ENCODE measurements around the gene NUP93. TPM values are rescaled to one million over a fixed set of nuclear protein-coding genes. Genes with fewer than 3 reads are reported as not detected.

NUP93 gene
- polyA plus RNA-seq, 1 experiment = 61.2 TPM

DNA sequence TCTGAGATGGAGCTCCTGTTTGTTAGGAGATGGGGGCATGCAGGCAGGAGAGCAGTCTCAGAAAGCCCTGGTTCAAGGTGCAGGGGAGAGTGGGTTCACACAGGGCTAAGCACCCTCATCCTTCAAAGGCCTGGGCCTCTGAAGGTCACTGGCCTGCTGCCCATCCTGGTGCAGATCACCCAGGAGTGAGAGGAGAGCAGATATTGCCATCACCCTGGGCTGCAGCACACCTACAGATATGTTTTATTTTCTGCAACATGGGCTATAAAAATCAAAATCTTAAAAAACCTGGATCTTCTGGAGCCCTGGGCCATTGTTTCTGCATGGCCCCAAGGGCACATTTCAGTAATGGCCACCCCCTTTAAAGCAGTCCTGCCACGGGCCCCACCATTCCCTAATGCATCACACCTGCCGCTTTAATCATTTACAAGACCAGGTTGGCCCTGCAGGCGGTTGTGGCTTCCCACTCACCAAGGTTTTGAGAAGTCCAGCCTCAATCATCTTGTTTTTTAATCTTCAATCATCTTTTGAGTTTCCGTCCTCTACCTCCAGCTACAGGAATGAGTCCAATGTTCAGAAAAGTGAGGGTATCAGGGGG, 20.4 kb upstream of the NUP93 start:
- no peak for DNase-seq (ENCODE audit: low read depth)

DNA sequence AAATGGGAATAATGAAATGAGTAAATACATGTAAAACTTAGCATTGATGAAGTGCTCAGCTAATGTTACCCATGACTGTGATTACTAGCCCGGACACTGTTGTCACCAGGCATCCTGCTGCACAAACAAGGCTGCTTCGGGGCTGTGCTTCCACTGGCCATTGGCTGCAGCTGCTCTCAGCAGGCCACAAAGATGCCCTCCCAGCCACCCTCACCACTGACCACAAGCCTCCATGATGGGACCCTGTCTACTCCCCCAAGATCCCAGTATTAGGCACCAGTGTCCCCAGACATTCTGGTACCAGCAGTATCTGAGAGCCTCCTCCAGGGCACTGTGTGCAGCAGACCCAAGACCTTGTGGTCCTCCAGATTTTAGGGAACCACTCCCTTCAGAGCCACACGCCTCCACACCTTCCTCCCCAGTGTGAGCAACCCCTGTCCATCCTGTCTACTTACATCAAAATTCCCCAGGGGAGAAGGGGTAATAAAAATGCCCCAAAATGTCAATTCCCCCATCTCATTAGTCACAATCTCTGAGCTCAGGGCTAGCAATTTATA, 19.7 kb upstream of the NUP93 start:
- TF ChIP-seq, protein P1, sequence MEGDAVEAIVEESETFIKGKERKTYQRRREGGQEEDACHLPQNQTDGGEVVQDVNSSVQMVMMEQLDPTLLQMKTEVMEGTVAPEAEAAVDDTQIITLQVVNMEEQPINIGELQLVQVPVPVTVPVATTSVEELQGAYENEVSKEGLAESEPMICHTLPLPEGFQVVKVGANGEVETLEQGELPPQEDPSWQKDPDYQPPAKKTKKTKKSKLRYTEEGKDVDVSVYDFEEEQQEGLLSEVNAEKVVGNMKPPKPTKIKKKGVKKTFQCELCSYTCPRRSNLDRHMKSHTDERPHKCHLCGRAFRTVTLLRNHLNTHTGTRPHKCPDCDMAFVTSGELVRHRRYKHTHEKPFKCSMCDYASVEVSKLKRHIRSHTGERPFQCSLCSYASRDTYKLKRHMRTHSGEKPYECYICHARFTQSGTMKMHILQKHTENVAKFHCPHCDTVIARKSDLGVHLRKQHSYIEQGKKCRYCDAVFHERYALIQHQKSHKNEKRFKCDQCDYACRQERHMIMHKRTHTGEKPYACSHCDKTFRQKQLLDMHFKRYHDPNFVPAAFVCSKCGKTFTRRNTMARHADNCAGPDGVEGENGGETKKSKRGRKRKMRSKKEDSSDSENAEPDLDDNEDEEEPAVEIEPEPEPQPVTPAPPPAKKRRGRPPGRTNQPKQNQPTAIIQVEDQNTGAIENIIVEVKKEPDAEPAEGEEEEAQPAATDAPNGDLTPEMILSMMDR (IDR thresholded peaks at IDR 0.05; ENCODE audit: insufficient read depth, low read depth, low read length) = no peak
- no peak for DNase-seq (ENCODE audit: low read depth)
- no peak overlapping the region for H3K4me3 ChIP-seq (ENCODE audit: low read depth, low read length)
- ChIA-PET POLR2A (no interaction called here), CTCF (interaction anchor here (1.0 to 1.4 kb wide), 3 partner anchors 8 to 134 kb away, joined by 3 read pairs; no protein-coding TSS in a partner anchor)
- no peaks in the 10 kb centered on the region for H3K36me3 ChIP-seq (ENCODE audit: control insufficient read depth, insufficient read depth, low read length)
- H3K27me3 ChIP-seq (ENCODE audit: control insufficient read depth, insufficient read depth, low read length) = peaks cover 9% of the 10 kb centered on the region

More for the DNA sequence above, 20.4 kb upstream of the NUP93 start:
- TF ChIP-seq, protein P1 (IDR thresholded peaks at IDR 0.05; ENCODE audit: insufficient read depth, low read depth, low read length) = no peak
- Histone ChIP-seq H3K36me3 (ENCODE audit: control insufficient read depth, insufficient read depth, low read length) (no peaks in the 10 kb centered on the region), H3K4me3 (ENCODE audit: low read depth, low read length) (no peak overlapping the region), H3K27me3 (ENCODE audit: control insufficient read depth, insufficient read depth, low read length) (peaks cover 7% of the 10 kb centered on the region)
- ChIA-PET CTCF (interaction anchor here (1.0 to 1.4 kb wide), 2 partner anchors 132 to 133 kb away, joined by 3 read pairs; no protein-coding TSS in a partner anchor), POLR2A (interaction anchor here (0.6 kb wide), 1 partner anchor 101 kb away, joined by 5 read pairs; the partner anchor contains the start of gene MT2A)

DNA sequence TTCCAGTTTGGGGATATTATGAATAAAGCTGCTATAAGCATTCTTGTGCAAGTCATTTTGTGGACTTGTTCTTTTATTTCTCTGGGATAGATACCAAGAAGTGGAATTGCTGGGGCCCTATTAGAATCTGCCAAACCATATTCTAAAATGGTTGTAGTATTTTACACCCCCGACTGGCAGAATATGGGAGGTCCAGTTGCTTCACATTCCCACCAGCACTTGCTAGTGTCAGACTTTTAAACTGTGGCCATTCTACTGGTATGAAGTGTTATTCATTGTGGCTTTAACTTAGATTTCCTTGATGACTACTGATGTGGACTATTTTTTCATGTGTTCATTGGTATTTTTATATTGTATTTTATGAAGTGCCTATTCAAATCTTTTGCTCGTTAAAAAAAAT, 18.1 kb upstream of the NUP93 start:
- no peak for DNase-seq (ENCODE audit: low read depth)
- H3K4me3 ChIP-seq (ENCODE audit: low read depth, low read length) = no peak overlapping the region
- TF ChIP-seq, protein P1 (IDR thresholded peaks at IDR 0.05; ENCODE audit: insufficient read depth, low read depth, low read length) = no peak
- POLR2A ChIA-PET = no interaction called here
- CTCF ChIA-PET = no interaction called here
- H3K27me3 ChIP-seq (ENCODE audit: control insufficient read depth, insufficient read depth, low read length) = peaks cover 9% of the 10 kb centered on the region
- no peaks in the 10 kb centered on the region for H3K36me3 ChIP-seq (ENCODE audit: control insufficient read depth, insufficient read depth, low read length)

DNA sequence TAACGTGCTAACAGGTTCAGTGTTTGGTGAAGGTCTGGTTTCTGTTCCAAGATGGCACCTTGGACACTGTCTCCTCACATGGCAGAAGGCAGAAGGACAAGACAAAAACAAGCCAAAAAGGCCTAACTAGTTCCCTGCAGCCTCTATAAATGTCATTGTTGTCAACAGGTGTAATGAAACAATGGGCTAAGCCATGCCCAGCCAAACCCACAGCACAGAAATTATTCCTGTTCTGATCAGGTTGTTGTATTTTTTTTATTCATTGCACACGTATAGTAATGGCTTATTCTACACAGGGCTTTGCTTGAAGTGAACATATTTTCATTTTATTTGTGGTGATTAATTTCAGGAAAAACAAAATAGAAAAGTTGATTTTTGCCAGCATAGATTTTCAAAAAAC, 16.1 kb upstream of the NUP93 start:
- CTCF ChIA-PET = interaction anchor here (0.8 kb wide), 1 partner anchor 153 kb away, joined by 3 read pairs; no protein-coding TSS in a partner anchor

DNA sequence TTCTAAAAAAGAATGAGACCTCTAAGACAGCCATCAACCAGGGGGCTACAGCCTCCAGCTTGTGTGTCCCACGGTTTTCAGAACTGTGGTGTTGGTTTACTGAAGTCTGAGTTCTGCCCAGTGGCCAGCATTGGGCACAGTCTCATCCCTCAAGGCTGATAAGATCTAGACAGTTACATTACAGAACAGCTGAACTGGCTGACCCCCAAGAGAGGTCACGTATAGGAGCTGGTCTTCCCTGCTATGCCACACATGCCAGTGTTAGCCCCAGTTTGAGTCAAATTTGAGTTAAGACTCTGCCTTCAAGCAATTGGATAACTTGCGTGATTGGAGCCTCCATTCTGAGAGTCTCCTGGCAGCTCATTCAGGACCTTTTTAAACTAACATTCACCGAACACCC, 14.8 kb upstream of the NUP93 start:
- Histone ChIP-seq H3K27me3 (ENCODE audit: control insufficient read depth, insufficient read depth, low read length) (peaks cover 3% of the 10 kb centered on the region), H3K4me3 (ENCODE audit: low read depth, low read length) (no peak overlapping the region), H3K36me3 (ENCODE audit: control insufficient read depth, insufficient read depth, low read length) (no peaks in the 10 kb centered on the region)
- TF ChIP-seq, protein P1 (IDR thresholded peaks at IDR 0.05; ENCODE audit: insufficient read depth, low read depth, low read length) = no peak
- POLR2A ChIA-PET = no interaction called here
- no peak for DNase-seq (ENCODE audit: low read depth)
- CTCF ChIA-PET = interaction anchor here (3.4 kb wide), 1 partner anchor 13 kb away, joined by 16 read pairs; no protein-coding TSS in a partner anchor

More for the DNA sequence above, 16.1 kb upstream of the NUP93 start:
- TF ChIP-seq, protein P1 (IDR thresholded peaks at IDR 0.05; ENCODE audit: insufficient read depth, low read depth, low read length) = no peak
- no peak overlapping the region for H3K4me3 ChIP-seq (ENCODE audit: low read depth, low read length)
- no peak for DNase-seq (ENCODE audit: low read depth)
- POLR2A ChIA-PET = no interaction called here
- no peaks in the 10 kb centered on the region for H3K36me3 ChIP-seq (ENCODE audit: control insufficient read depth, insufficient read depth, low read length)
- peaks cover 5% of the 10 kb centered on the region for H3K27me3 ChIP-seq (ENCODE audit: control insufficient read depth, insufficient read depth, low read length)

Measured in BJ (cell line).